GM12875 (cell line): Measurements from ENCODE around the gene ATG4B.
A peak's percentile ranks its signal among the peaks of the same experiment; 100 is the strongest.

Experiments
- H3K4me3 ChIP-seq: one replicate; pipeline ENCODE4 v1.5.1; 2011; ENCODE audit warnings: low read depth, low read length, control low read depth
- TF ChIP-seq, protein P1 (sequence below): IDR thresholded peaks from 2 replicates; pipeline ENCODE4 v1.5.1; 2011; ENCODE audit warnings: low read depth, mild to moderate bottlenecking, control low read depth, inconsistent platforms, low read length, moderate library complexity, borderline replicate concordance; ENCODE audit not compliant: insufficient read depth

ATG4B gene

DNA sequence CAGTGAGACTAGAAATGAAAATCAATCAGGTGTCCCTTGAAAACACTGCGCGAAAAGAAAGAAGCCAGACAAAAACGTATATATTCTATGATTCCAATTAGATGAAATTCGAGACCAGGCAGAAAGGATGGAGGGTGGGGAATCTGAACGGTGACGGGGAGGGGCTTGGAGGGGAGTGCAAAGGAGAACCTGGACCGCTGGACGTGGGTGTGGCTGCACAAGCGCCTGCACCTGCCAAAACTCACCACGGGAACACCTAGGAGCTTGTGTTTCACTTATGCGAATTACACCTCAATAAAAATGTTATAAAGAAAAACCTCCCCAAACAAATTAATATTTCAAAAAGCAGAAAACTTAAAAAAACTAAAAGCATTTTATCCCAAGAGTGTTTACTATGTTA, 22.5 kb upstream of the ATG4B start:
- H3K4me3 ChIP-seq, result no peak overlapping the region
- TF ChIP-seq, protein P1, sequence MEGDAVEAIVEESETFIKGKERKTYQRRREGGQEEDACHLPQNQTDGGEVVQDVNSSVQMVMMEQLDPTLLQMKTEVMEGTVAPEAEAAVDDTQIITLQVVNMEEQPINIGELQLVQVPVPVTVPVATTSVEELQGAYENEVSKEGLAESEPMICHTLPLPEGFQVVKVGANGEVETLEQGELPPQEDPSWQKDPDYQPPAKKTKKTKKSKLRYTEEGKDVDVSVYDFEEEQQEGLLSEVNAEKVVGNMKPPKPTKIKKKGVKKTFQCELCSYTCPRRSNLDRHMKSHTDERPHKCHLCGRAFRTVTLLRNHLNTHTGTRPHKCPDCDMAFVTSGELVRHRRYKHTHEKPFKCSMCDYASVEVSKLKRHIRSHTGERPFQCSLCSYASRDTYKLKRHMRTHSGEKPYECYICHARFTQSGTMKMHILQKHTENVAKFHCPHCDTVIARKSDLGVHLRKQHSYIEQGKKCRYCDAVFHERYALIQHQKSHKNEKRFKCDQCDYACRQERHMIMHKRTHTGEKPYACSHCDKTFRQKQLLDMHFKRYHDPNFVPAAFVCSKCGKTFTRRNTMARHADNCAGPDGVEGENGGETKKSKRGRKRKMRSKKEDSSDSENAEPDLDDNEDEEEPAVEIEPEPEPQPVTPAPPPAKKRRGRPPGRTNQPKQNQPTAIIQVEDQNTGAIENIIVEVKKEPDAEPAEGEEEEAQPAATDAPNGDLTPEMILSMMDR, result no peak

DNA sequence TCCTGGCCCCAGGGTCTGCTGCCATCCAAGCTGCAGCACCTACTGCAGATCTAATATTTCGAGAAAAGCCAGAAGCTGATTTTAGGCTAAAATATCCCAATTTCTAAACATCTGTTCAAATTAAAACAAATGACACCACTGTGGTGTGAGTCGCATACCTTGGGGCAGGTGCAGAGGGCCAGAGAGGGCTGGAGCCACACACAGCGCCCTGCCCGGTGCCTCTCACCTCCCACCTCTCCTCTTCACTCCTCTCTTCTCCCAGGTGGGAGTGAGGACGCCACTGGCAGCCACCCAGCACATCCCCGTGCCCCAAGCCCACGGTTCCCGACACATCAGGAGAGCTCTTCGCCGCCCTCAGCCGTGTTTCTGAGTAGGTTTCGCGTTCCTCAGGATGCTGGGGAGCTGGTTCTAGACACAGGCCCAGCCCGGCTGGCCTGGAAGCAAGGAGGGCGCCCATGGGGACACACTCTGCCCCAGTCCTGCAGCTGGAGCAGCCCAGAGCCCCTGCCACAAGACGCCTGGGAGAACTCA, 21.9 kb upstream of the ATG4B start:
- TF ChIP-seq, protein P1, result no peak
- H3K4me3 ChIP-seq, result no peak overlapping the region

DNA sequence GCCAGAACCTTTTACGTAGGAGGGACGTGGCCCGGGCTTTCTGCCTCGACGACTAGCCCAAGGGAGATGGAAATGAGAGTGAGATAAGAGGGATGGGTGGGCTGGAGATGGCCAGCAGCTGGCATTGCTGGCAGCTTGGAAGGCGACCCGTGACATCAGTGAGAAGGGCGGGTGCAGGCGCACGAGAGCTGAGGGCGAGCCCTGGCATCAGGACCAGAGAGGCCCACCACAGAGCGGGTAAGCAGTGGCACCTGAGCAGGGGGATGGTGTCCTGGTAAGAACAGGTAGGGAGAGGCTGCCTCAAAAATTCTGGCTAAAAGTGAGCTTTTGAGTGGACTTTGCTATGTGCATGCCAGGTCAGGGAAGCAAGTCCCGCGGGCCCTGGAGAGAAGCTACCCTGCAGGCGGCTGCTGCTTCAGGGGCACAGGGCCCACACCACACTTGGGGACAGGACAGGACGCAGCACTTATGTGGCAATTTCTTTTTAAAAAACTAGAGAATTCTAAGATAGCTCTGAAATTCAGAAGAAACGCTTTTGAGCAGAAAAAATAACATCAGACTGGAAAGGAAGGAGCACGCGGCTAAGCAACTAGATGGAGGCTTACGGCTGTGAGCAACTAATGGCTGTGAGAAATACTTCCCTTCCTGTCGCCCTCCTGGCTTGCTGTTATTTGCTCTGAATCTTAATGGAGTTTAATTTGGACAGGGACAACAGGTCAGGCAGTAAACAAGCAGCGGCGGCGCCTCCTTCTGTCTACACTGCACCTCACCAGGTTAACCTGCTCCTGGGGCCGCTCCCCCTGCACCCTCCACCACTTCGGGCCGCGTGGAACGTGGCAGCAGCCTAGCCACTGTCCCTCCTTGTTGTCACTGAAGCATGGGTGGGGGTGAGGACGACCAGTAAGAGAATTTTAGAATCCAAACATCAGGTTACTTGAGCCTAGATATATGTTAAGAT, 21.0 kb upstream of the ATG4B start:
- no peak overlapping the region for H3K4me3 ChIP-seq
- TF ChIP-seq, protein P1, result no peak

DNA sequence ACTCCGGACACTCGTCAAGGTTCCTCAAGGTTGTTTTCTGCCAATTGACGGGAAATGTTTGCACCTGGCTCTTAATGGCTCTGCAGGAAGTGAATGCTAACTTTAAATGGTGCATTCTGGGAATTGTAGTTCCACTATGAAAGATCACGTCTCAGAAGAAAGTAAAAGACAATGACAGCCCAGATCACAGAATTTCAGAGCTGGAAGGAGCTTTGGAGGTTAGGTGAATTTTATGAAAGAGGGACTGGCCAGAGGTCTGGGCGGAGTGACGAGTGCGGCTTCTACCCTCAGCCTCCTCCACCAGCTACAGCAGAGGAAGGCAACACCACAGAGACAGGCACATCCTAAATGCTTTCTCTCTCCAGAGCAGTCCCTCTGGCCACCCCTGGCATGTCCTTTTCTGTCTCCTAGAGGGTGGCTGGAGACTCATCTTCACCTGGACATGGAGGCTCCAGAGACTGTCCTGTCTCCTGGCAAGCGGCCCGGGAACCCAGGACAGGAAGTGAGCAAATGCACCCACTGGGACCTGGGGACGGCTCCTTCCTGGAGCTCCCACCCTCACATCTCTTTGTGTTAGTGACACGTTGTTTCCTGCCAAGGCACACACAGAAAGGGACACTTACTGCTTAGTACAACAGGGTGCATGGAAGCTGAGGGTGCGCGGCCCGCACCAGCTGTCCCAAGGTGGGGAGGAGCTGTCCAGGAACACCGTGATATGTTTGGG, 19.9 kb upstream of the ATG4B start:
- peak overlapping the region; percentile 26 for H3K4me3 ChIP-seq
- TF ChIP-seq, protein P1, result no peak

DNA sequence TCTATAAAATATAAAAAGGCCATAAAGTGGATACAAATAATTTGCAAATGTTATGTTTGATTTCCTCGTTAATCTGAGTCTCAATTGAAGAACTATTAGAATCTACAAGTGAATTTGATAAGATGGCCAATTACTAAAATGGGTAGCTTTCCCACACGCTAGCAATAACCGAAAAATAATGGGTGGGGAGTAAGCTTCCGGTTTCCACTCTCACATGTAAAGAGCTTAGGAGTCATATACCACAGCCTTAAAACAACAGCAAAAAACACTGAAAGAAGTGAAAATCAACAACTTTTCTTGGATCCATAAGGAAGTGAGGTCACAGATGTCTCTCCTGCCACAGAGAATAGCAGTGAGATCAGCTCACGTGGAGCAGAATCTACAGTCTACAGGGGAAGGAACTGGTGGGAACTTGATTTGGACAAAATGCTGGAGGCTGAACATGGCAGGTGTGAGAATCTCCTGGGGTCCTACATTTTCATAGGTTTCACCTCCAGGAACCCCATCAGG, 19.1 kb upstream of the ATG4B start:
- TF ChIP-seq, protein P1, result no peak
- H3K4me3 ChIP-seq, result no peak overlapping the region

DNA sequence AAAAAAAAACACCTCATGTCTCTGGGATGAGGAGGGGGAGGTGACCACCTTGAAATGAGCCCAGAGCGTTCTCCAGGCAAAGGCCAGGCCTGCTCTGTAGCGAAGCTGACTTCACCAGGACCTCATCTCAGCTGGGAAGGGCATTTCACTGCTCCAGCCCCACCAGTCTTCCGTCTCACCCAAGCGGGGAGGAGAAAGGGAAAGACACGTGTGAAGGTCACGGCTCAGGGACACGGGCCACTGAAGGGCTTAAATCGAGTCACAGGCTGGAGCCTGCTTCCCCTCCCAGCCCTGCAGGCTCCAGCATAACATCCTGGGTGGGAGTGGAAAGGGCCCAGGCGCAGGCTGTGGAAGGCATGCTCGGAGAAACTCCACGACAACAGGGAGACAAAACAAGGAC, 18.7 kb upstream of the ATG4B start:
- no peak overlapping the region for H3K4me3 ChIP-seq
- TF ChIP-seq, protein P1, result no peak
